ENCODE data around the gene DUSP18.

The DUSP18 gene

GRCh38 chr22:30652852-30653251 lies 14.8 kb downstream of the DUSP18 start:
- Histone ChIP-seq H3K9ac (ENCODE audit: low read depth, low read length) (no peak overlapping the region), H3K27ac (ENCODE audit: low read length) (no peak overlapping the region), H3K4me3 (ENCODE audit: low read length) (no peak overlapping the region), H3K36me3 (ENCODE audit: insufficient read depth, low read depth, low read length) (no peaks in the 10 kb centered on the region), H3K4me1 (ENCODE audit: insufficient read depth, low read length) (peaks cover 7% of the 10 kb centered on the region; the same call in 1 of the 2 replicates), H3K27me3 (ENCODE audit: insufficient read depth, low read length) (no peaks in the 10 kb centered on the region), H3K9me3 (ENCODE audit: insufficient read depth, low read depth, low read length) (no peaks in the 10 kb centered on the region)

GRCh38 chr22:30650508-30651116 lies 17.1 kb downstream of the DUSP18 start:
- Histone ChIP-seq H3K4me3 (ENCODE audit: low read length) (no peak overlapping the region), H3K27ac (ENCODE audit: low read length) (no peak overlapping the region), H3K9me3 (ENCODE audit: insufficient read depth, low read depth, low read length) (no peaks in the 10 kb centered on the region), H3K4me1 (ENCODE audit: insufficient read depth, low read length) (peaks cover 3% of the 10 kb centered on the region; the same call in 1 of the 2 replicates), H3K36me3 (ENCODE audit: insufficient read depth, low read depth, low read length) (no peaks in the 10 kb centered on the region), H3K27me3 (ENCODE audit: insufficient read depth, low read length) (no peaks in the 10 kb centered on the region), H3K9ac (ENCODE audit: low read depth, low read length) (no peak overlapping the region)

GRCh38 chr22:30649430-30650007 lies 18.2 kb downstream of the DUSP18 start:
- H3K9me3 ChIP-seq (ENCODE audit: insufficient read depth, low read depth, low read length): no peaks in the 10 kb centered on the region
- no peaks in the 10 kb centered on the region for H3K36me3 ChIP-seq (ENCODE audit: insufficient read depth, low read depth, low read length)
- H3K27ac ChIP-seq (ENCODE audit: low read length): no peak overlapping the region
- no peak overlapping the region for H3K4me3 ChIP-seq (ENCODE audit: low read length)
- H3K4me1 ChIP-seq (ENCODE audit: insufficient read depth, low read length): 0 out of 2 replicates have a peak, but pooled peaks cover 3% of the 10 kb centered on the region
- H3K27me3 ChIP-seq (ENCODE audit: insufficient read depth, low read length): no peaks in the 10 kb centered on the region
- H3K9ac ChIP-seq (ENCODE audit: low read depth, low read length): no peak overlapping the region

- H3K4me3 ChIP-seq (ENCODE audit: low read length): no peak overlapping the region
- no peaks in the 10 kb centered on the region for H3K9me3 ChIP-seq (ENCODE audit: insufficient read depth, low read depth, low read length)
- H3K9ac ChIP-seq (ENCODE audit: low read depth, low read length): no peak overlapping the region
- H3K4me1 ChIP-seq (ENCODE audit: insufficient read depth, low read length): 0 out of 2 replicates have a peak, but pooled peaks cover 3% of the 10 kb centered on the region
- H3K27ac ChIP-seq (ENCODE audit: low read length): no peak overlapping the region
- H3K36me3 ChIP-seq (ENCODE audit: insufficient read depth, low read depth, low read length): no peaks in the 10 kb centered on the region
- no peaks in the 10 kb centered on the region for H3K27me3 ChIP-seq (ENCODE audit: insufficient read depth, low read length)
These were observed 18.9 kb downstream of the DUSP18 start for GRCh38 chr22:30648825-30649224.

DNA sequence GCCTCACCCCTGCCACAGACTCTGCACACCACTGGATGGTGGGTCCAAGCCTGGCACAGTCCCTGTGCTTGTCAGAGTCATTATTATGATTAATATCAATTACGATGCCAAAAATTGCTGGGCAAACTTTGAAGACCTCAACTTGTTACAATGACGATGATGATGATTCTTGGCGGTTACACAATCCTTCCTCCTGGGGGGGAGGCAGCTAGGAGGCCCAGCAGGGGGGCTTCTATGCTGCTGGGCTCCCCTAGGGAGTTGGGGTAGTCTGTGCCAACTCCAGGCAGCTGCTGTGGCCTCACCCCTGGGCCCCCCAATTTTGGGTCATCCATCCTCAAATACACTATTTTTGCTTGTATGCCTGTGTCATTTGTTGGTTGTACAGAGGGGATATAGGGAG lies 20.1 kb downstream of the DUSP18 start:
- H3K9me3 ChIP-seq (ENCODE audit: insufficient read depth, low read depth, low read length): no peaks in the 10 kb centered on the region
- no peaks in the 10 kb centered on the region for H3K36me3 ChIP-seq (ENCODE audit: insufficient read depth, low read depth, low read length)
- no peak overlapping the region for H3K4me3 ChIP-seq (ENCODE audit: low read length)
- no peak overlapping the region for H3K27ac ChIP-seq (ENCODE audit: low read length)
- H3K27me3 ChIP-seq (ENCODE audit: insufficient read depth, low read length): no peaks in the 10 kb centered on the region
- 0 out of 2 replicates have a peak, but pooled peaks cover 3% of the 10 kb centered on the region for H3K4me1 ChIP-seq (ENCODE audit: insufficient read depth, low read length)
- no peak overlapping the region for H3K9ac ChIP-seq (ENCODE audit: low read depth, low read length)

GRCh38 chr22:30646518-30647160 lies 21.0 kb downstream of the DUSP18 start:
- Histone ChIP-seq H3K4me1 (ENCODE audit: insufficient read depth, low read length) (0 out of 2 replicates have a peak, but pooled peaks cover 3% of the 10 kb centered on the region), H3K4me3 (ENCODE audit: low read length) (no peak overlapping the region), H3K9ac (ENCODE audit: low read depth, low read length) (no peak overlapping the region), H3K27me3 (ENCODE audit: insufficient read depth, low read length) (no peaks in the 10 kb centered on the region), H3K27ac (ENCODE audit: low read length) (no peak overlapping the region), H3K9me3 (ENCODE audit: insufficient read depth, low read depth, low read length) (no peaks in the 10 kb centered on the region), H3K36me3 (ENCODE audit: insufficient read depth, low read depth, low read length) (no peaks in the 10 kb centered on the region)

DNA sequence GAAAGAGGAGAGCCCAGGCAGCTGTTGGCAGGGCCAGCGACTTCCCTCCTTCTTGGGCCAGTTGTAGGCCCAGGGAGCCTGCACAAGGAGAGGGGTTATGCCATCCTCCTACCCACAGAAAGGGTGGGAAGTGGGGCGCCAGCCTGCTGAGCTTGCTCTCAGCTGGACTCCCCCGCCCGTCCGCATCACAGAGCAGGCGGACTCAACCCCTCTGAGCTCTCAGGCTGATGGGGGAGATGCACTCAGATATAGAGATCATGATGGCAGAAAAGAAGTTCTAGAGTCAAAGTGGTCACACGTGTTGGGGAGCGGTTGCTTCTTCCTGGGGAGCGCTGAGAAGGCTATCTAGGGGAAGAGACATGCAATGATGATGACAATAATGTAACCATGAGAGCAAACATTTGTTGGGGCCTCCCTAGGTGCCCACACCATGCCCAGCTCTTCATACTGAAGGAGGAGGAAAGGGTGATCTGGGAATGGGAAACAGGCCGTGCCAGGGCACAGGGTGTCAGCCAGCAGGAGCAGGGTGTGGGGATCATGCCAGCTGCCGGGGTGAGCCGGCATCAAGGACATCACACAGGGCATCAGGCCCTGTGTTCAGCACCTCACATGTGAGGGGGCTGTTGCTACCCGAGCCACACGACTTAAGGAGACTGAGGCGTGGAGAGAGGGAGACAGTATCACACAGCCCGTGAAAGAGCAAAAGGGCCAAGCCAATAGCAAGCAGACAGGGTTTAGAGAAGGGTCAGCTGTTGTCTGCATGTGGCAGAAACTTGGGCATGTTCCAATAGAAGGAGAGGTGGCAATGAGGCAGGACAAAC lies 24.4 kb downstream of the DUSP18 start:
- Histone ChIP-seq H3K4me3 (ENCODE audit: low read length) (no peak overlapping the region), H3K36me3 (ENCODE audit: insufficient read depth, low read depth, low read length) (no peaks in the 10 kb centered on the region), H3K4me1 (ENCODE audit: insufficient read depth, low read length) (no peaks in the 10 kb centered on the region), H3K27ac (ENCODE audit: low read length) (no peak overlapping the region), H3K27me3 (ENCODE audit: insufficient read depth, low read length) (no peaks in the 10 kb centered on the region), H3K9ac (ENCODE audit: low read depth, low read length) (no peak overlapping the region), H3K9me3 (ENCODE audit: insufficient read depth, low read depth, low read length) (no peaks in the 10 kb centered on the region)

- Histone ChIP-seq H3K9ac (ENCODE audit: low read depth, low read length) (no peak overlapping the region), H3K36me3 (ENCODE audit: insufficient read depth, low read depth, low read length) (no peaks in the 10 kb centered on the region), H3K9me3 (ENCODE audit: insufficient read depth, low read depth, low read length) (no peaks in the 10 kb centered on the region), H3K27me3 (ENCODE audit: insufficient read depth, low read length) (peaks cover 12% of the 10 kb centered on the region; the same call in 1 of the 2 replicates), H3K27ac (ENCODE audit: low read length) (no peak overlapping the region), H3K4me1 (ENCODE audit: insufficient read depth, low read length) (no peaks in the 10 kb centered on the region), H3K4me3 (ENCODE audit: low read length) (no peak overlapping the region)
These were observed 26.7 kb downstream of the DUSP18 start for GRCh38 chr22:30640839-30641430.

GRCh38 chr22:30640361-30640760 lies 27.3 kb downstream of the DUSP18 start:
- Histone ChIP-seq H3K9ac (ENCODE audit: low read depth, low read length) (no peak overlapping the region), H3K27ac (ENCODE audit: low read length) (no peak overlapping the region), H3K27me3 (ENCODE audit: insufficient read depth, low read length) (peaks cover 13% of the 10 kb centered on the region; the same call in 1 of the 2 replicates), H3K9me3 (ENCODE audit: insufficient read depth, low read depth, low read length) (no peaks in the 10 kb centered on the region), H3K36me3 (ENCODE audit: insufficient read depth, low read depth, low read length) (no peaks in the 10 kb centered on the region), H3K4me1 (ENCODE audit: insufficient read depth, low read length) (no peaks in the 10 kb centered on the region), H3K4me3 (ENCODE audit: low read length) (no peak overlapping the region)

DNA sequence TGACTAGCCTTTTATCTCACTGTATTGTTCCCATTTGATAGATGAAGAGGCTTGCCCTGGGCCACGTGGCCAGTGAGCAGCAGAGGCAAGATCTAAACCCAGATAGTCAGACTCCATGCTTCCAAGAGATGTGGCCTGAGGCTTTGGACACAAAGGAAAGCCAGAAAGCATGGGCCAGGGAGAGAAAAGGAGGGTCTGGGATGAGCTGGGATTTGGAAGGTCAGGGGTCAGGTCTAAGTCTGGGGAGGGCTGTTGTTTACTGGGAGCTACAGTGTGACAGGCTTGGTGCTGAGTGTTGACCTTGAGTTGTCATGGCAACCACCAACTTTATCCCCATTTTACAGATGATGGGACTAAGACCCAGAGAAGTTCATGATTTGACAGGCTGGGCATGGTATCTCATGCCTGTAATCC lies 30.0 kb downstream of the DUSP18 start:
- no peak overlapping the region for H3K9ac ChIP-seq (ENCODE audit: low read depth, low read length)
- H3K4me3 ChIP-seq (ENCODE audit: low read length): no peak overlapping the region

More for the DNA sequence above, 30.0 kb downstream of the DUSP18 start:
- Histone ChIP-seq H3K27ac (ENCODE audit: low read length) (no peak overlapping the region), H3K36me3 (ENCODE audit: insufficient read depth, low read depth, low read length) (no peaks in the 10 kb centered on the region), H3K4me1 (ENCODE audit: insufficient read depth, low read length) (peaks cover 3% of the 10 kb centered on the region; the same call in 1 of the 2 replicates), H3K27me3 (ENCODE audit: insufficient read depth, low read length) (peaks cover 13% of the 10 kb centered on the region; the same call in 1 of the 2 replicates), H3K9me3 (ENCODE audit: insufficient read depth, low read depth, low read length) (no peaks in the 10 kb centered on the region)

All from iPS-20b (cell line).